Loucy (cell line): ENCODE data around the gene ALDH1L1.

Experiments used
- H2AFZ ChIP-seq: fragments of 200-600 bp; sonication (generic); 2 replicates; pipeline ENCODE4 v1.6.0; 2016; ENCODE audit warnings: antibody characterized with exemption, mild to moderate bottlenecking, low read length, moderate library complexity
- H3F3A ChIP-seq: fragments of 200-600 bp; 2 replicates; pipeline ENCODE4 v1.6.0; 2016; ENCODE audit warnings: antibody characterized with exemption, low read depth, mild to moderate bottlenecking
- H3K27me3 ChIP-seq: fragments of 200-600 bp; sonication (generic); 2 replicates; pipeline ENCODE4 v1.6.1; 2014; ENCODE audit warnings: low read length, mild to moderate bottlenecking; ENCODE audit not compliant: insufficient read depth, poor library complexity, severe bottlenecking
- H3K36me3 ChIP-seq: fragments of 200-600 bp; sonication (generic); 2 replicates; pipeline ENCODE4 v1.6.1; 2016; ENCODE audit warnings: low read length; ENCODE audit not compliant: insufficient read depth
- H3K4me1 ChIP-seq: fragments of 200-600 bp; sonication (generic); 2 replicates; pipeline ENCODE4 v1.5.1; 2014; ENCODE audit warnings: low read length, mild to moderate bottlenecking; ENCODE audit not compliant: insufficient read depth, poor library complexity, severe bottlenecking
- H3K4me2 ChIP-seq: fragments of 200-600 bp; sonication (generic); 2 replicates; pipeline ENCODE4 v1.6.0; 2014; ENCODE audit warnings: antibody characterized with exemption, low read length, low read depth, mild to moderate bottlenecking; ENCODE audit not compliant: poor library complexity, severe bottlenecking
- H3K4me3 ChIP-seq: fragments of 200-600 bp; sonication (generic); 2 replicates; pipeline ENCODE4 v1.5.1; 2014; ENCODE audit warnings: low read length, mild to moderate bottlenecking, mixed read lengths; ENCODE audit not compliant: poor library complexity, severe bottlenecking
- H3K79me2 ChIP-seq: fragments of 200-600 bp; sonication (generic); 2 replicates; pipeline ENCODE4 v1.6.1; 2014; ENCODE audit warnings: low read length; ENCODE audit not compliant: insufficient read depth
- H3K9ac ChIP-seq: fragments of 200-600 bp; sonication (generic); 2 replicates; pipeline ENCODE4 v1.6.0; 2014; ENCODE audit warnings: mild to moderate bottlenecking, low read depth, low read length, moderate library complexity; ENCODE audit not compliant: poor library complexity, severe bottlenecking
- H3K9me2 ChIP-seq: fragments of 200-600 bp; sonication (generic); replicated peaks from 2 replicates; pipeline ENCODE4 v1.6.1; 2016; ENCODE audit warnings: low read depth, low read length, mixed read lengths
- H3K9me3 ChIP-seq: fragments of 200-600 bp; sonication (generic); 2 replicates; pipeline ENCODE4 v1.6.1; 2014; ENCODE audit warnings: mild to moderate bottlenecking, antibody characterized with exemption, low read length, low read depth; ENCODE audit not compliant: insufficient read depth
- H4K20me1 ChIP-seq: fragments of 200-600 bp; sonication (generic); 2 replicates; pipeline ENCODE4 v1.6.0; 2014; ENCODE audit warnings: antibody characterized with exemption, low read length, mild to moderate bottlenecking; ENCODE audit not compliant: insufficient read depth, poor library complexity, severe bottlenecking
- CTCF ChIP-seq: fragments of 200-600 bp; sonication (generic); conservative IDR thresholded peaks from 2 replicates; pipeline ENCODE4 v1.5.1; 2014; ENCODE audit warnings: mild to moderate bottlenecking, antibody characterized with exemption, low read length
- EZH2phosphoT487 ChIP-seq: fragments of 200-600 bp; IDR thresholded peaks from 2 replicates; pipeline ENCODE4 v1.6.1; 2018; ENCODE audit warnings: antibody characterized with exemption, mild to moderate bottlenecking, moderate library complexity, borderline replicate concordance

The ALDH1L1 gene

GRCh38 chr3:126157083-126157768, 23.2 kb downstream of the ALDH1L1 start:
- Histone ChIP-seq H3K9me2 (no peaks in the 10 kb centered on the region), H4K20me1 (no peaks in the 10 kb centered on the region), H3K79me2 (no peaks in the 10 kb centered on the region), H3K9me3 (no peaks in the 10 kb centered on the region), H2AFZ (no peak overlapping the region), H3K27me3 (no peaks in the 10 kb centered on the region), H3K4me3 (no peak overlapping the region), H3K36me3 (no peaks in the 10 kb centered on the region), H3K4me1 (no peaks in the 10 kb centered on the region), H3K4me2 (no peak overlapping the region), H3K9ac (no peak overlapping the region), H3F3A (no peaks in the 10 kb centered on the region)
- TF ChIP-seq CTCF: no peak
- TF ChIP-seq EZH2phosphoT487: no peak

- Histone ChIP-seq H3F3A (no peaks in the 10 kb centered on the region), H3K4me2 (no peak overlapping the region), H3K9ac (no peak overlapping the region), H3K79me2 (no peaks in the 10 kb centered on the region), H3K9me3 (no peaks in the 10 kb centered on the region), H2AFZ (no peak overlapping the region), H3K36me3 (no peaks in the 10 kb centered on the region), H3K4me1 (no peaks in the 10 kb centered on the region), H3K9me2 (no peaks in the 10 kb centered on the region), H3K27me3 (no peaks in the 10 kb centered on the region), H4K20me1 (no peaks in the 10 kb centered on the region), H3K4me3 (no peak overlapping the region)
- TF ChIP-seq CTCF (no peak), EZH2phosphoT487 (no peak)
Observed at GRCh38 chr3:126156468-126156867, 23.9 kb downstream of the ALDH1L1 start.

GRCh38 chr3:126155819-126156218, 24.6 kb downstream of the ALDH1L1 start:
- Histone ChIP-seq H3K4me2 (no peak overlapping the region), H4K20me1 (no peaks in the 10 kb centered on the region), H3K4me1 (no peaks in the 10 kb centered on the region), H3K36me3 (no peaks in the 10 kb centered on the region), H3K9ac (no peak overlapping the region), H3F3A (no peaks in the 10 kb centered on the region), H3K79me2 (no peaks in the 10 kb centered on the region), H2AFZ (no peak overlapping the region), H3K9me2 (no peaks in the 10 kb centered on the region), H3K27me3 (no peaks in the 10 kb centered on the region), H3K9me3 (no peaks in the 10 kb centered on the region), H3K4me3 (no peak overlapping the region)
- TF ChIP-seq CTCF: no peak
- no peak for TF ChIP-seq EZH2phosphoT487
